Measurements from ENCODE around the gene WNK1. TPM values are rescaled to one million over a fixed set of nuclear protein-coding genes. Genes with fewer than 3 reads are reported as not detected.

The WNK1 gene
- total RNA-seq, 1 donor from 2014 or later, result 157 TPM

- H3K4me3 Mint-ChIP-seq (ENCODE audit: unreplicated experiment), result peak overlapping the region; percentile 97
- FAIRE-seq (no peak), DNase-seq (ENCODE audit: low read depth) (no peak)
- TF ChIP-seq CTCF (IDR thresholded peaks at IDR 0.05; ENCODE audit: insufficient read depth, low read depth, low read length), result no peak
- no peak for TF ChIP-seq EZH2 (IDR thresholded peaks at IDR 0.05; ENCODE audit: insufficient read depth, low read length)
- Histone ChIP-seq H3K27me3 (ENCODE audit: insufficient read depth, low read length) (no peaks in the 10 kb centered on the region), H3K4me1 (ENCODE audit: insufficient read depth, low read length) (peaks cover 7% of the 10 kb centered on the region), H3K27ac (ENCODE audit: low read depth, low read length) (no peak overlapping the region), H3K9ac (ENCODE audit: low read length) (peak overlapping the region; percentile 90), H3K9me3 (ENCODE audit: insufficient read depth, low read depth, low read length) (no peaks in the 10 kb centered on the region), H3K79me2 (ENCODE audit: insufficient read depth, low read length) (peaks cover 46% of the 10 kb centered on the region), H2AFZ (ENCODE audit: low read depth, low read length) (no peak overlapping the region), H3K4me3 (ENCODE audit: insufficient read depth, low read depth, low read length) (peak overlapping the region; percentile 95), H3K36me3 (ENCODE audit: insufficient read depth, low read length) (no peaks in the 10 kb centered on the region), H3K4me2 (ENCODE audit: low read length) (peak overlapping the region; percentile 86), H4K20me1 (ENCODE audit: insufficient read depth, low read length) (no peaks in the 10 kb centered on the region)
- H3K27ac Mint-ChIP-seq (ENCODE audit: unreplicated experiment), result peak overlapping the region; percentile 98
- H3K36me3 Mint-ChIP-seq (ENCODE audit: low read depth, unreplicated experiment), result peaks cover 3% of the 10 kb centered on the region
- peaks cover 5% of the 10 kb centered on the region for H3K4me1 Mint-ChIP-seq (ENCODE audit: low read depth, unreplicated experiment)
- no peaks in the 10 kb centered on the region for H3K9me3 Mint-ChIP-seq (ENCODE audit: unreplicated experiment)
- no peaks in the 10 kb centered on the region for H3K27me3 Mint-ChIP-seq (ENCODE audit: low read depth, unreplicated experiment)
These were observed 195.9 kb downstream of the WNK1 start for GRCh38 chr12:948238-948637.

- H3K27me3 Mint-ChIP-seq (ENCODE audit: low read depth, unreplicated experiment), result no peaks in the 10 kb centered on the region
- H4K20me1 ChIP-seq (ENCODE audit: insufficient read depth, low read length), result no peaks in the 10 kb centered on the region
- H3K27ac ChIP-seq (ENCODE audit: low read depth, low read length), result peak within 1 kb of the TSS; percentile 90
- H3K9ac ChIP-seq (ENCODE audit: low read length), result peak within 1 kb of the TSS; percentile 90
- H3K9me3 Mint-ChIP-seq (ENCODE audit: unreplicated experiment), result no peaks in the 10 kb centered on the region
- peaks cover 3% of the 10 kb centered on the region for H3K36me3 Mint-ChIP-seq (ENCODE audit: low read depth, unreplicated experiment)
- H3K27ac Mint-ChIP-seq (ENCODE audit: unreplicated experiment), result peak within 1 kb of the TSS; percentile 98
- peak within 1 kb of the TSS; percentile 95 for H3K4me3 ChIP-seq (ENCODE audit: insufficient read depth, low read depth, low read length)
- peak within 1 kb of the TSS; percentile 86 for H3K4me2 ChIP-seq (ENCODE audit: low read length)
- FAIRE-seq (no peak), DNase-seq (ENCODE audit: low read depth) (peak; percentile 97)
- H3K27me3 ChIP-seq (ENCODE audit: insufficient read depth, low read length), result no peaks in the 10 kb centered on the region
- H3K4me1 Mint-ChIP-seq (ENCODE audit: low read depth, unreplicated experiment), result peaks cover 5% of the 10 kb centered on the region
- peaks cover 35% of the 10 kb centered on the region for H3K79me2 ChIP-seq (ENCODE audit: insufficient read depth, low read length)
- peaks cover 13% of the 10 kb centered on the region for H3K4me1 ChIP-seq (ENCODE audit: insufficient read depth, low read length)
- peak within 1 kb of the TSS; percentile 97 for H3K4me3 Mint-ChIP-seq (ENCODE audit: unreplicated experiment)
- H3K36me3 ChIP-seq (ENCODE audit: insufficient read depth, low read length), result no peaks in the 10 kb centered on the region
- TF ChIP-seq EZH2 (IDR thresholded peaks at IDR 0.05; ENCODE audit: insufficient read depth, low read length) (no peak), CTCF (IDR thresholded peaks at IDR 0.05; ENCODE audit: insufficient read depth, low read depth, low read length) (peak; percentile 69)
- no peaks in the 10 kb centered on the region for H3K9me3 ChIP-seq (ENCODE audit: insufficient read depth, low read depth, low read length)
- peak within 1 kb of the TSS; percentile 100 for H2AFZ ChIP-seq (ENCODE audit: low read depth, low read length)
These were observed 197.2 kb downstream of the WNK1 start, which contains the start of gene RAD52 for GRCh38 chr12:949453-950191. TSS of gene RAD52 (minus strand) at chr12:949694. CDS start at chr12:933058, 16,636 bp downstream.

- no peak overlapping the region for H3K4me3 Mint-ChIP-seq (ENCODE audit: unreplicated experiment)
- peaks cover 13% of the 10 kb centered on the region for H3K4me1 ChIP-seq (ENCODE audit: insufficient read depth, low read length)
These were observed 198.8 kb downstream of the WNK1 start for GRCh38 chr12:951176-951575.

More at GRCh38 chr12:951176-951575, 198.8 kb downstream of the WNK1 start:
- Histone ChIP-seq H4K20me1 (ENCODE audit: insufficient read depth, low read length) (no peaks in the 10 kb centered on the region), H3K36me3 (ENCODE audit: insufficient read depth, low read length) (no peaks in the 10 kb centered on the region), H3K79me2 (ENCODE audit: insufficient read depth, low read length) (peaks cover 28% of the 10 kb centered on the region), H3K4me2 (ENCODE audit: low read length) (no peak overlapping the region), H3K4me3 (ENCODE audit: insufficient read depth, low read depth, low read length) (no peak overlapping the region), H3K9ac (ENCODE audit: low read length) (no peak overlapping the region), H3K27ac (ENCODE audit: low read depth, low read length) (no peak overlapping the region), H3K27me3 (ENCODE audit: insufficient read depth, low read length) (no peaks in the 10 kb centered on the region), H2AFZ (ENCODE audit: low read depth, low read length) (no peak overlapping the region), H3K9me3 (ENCODE audit: insufficient read depth, low read depth, low read length) (no peaks in the 10 kb centered on the region)
- DNase-seq (ENCODE audit: low read depth) (no peak), FAIRE-seq (no peak)
- peaks cover 5% of the 10 kb centered on the region for H3K4me1 Mint-ChIP-seq (ENCODE audit: low read depth, unreplicated experiment)
- no peak for TF ChIP-seq EZH2 (IDR thresholded peaks at IDR 0.05; ENCODE audit: insufficient read depth, low read length)
- no peak for TF ChIP-seq CTCF (IDR thresholded peaks at IDR 0.05; ENCODE audit: insufficient read depth, low read depth, low read length)
- H3K36me3 Mint-ChIP-seq (ENCODE audit: low read depth, unreplicated experiment), result peaks cover 6% of the 10 kb centered on the region
- H3K27me3 Mint-ChIP-seq (ENCODE audit: low read depth, unreplicated experiment), result no peaks in the 10 kb centered on the region
- no peaks in the 10 kb centered on the region for H3K9me3 Mint-ChIP-seq (ENCODE audit: unreplicated experiment)
- no peak overlapping the region for H3K27ac Mint-ChIP-seq (ENCODE audit: unreplicated experiment)

All from astrocyte (in vitro differentiated cells and primary cell).